GM21529 (cell line): ENCODE results near the gene MED12.

ENCODE experiments used
- ATAC-seq: cut with Tn5 transposase; IDR thresholded peaks from one replicate; pipeline ENCODE4 v1.9.1; 2021; ENCODE audit not compliant: unreplicated experiment

The MED12 gene

GRCh38 chrX:71107245-71107644 lies 11.2 kb upstream of the MED12 start:
- ATAC-seq, result no peak

GRCh38 chrX:71107762-71108360 lies 10.5 kb upstream of the MED12 start:
- ATAC-seq, result no peak

GRCh38 chrX:71109051-71109450 lies 9.3 kb upstream of the MED12 start:
- no peak for ATAC-seq

- ATAC-seq, result peak; percentile 88
Observed at GRCh38 chrX:71111141-71111843, 7.1 kb upstream of the MED12 start, which contains the start of gene IL2RG. Gene IL2RG, minus strand, starts transcription at chrX:71111577. Its CDS starts 38 bp downstream, at chrX:71111539.

GRCh38 chrX:71111921-71112431 lies 6.4 kb upstream of the MED12 start:
- ATAC-seq, result peak; percentile 27

- no peak for ATAC-seq
Observed at GRCh38 chrX:71117358-71117757, 1.0 kb upstream of the MED12 start.

- ATAC-seq, result peak; percentile 16
Observed at GRCh38 chrX:71118985-71119535, 664 bp downstream of the MED12 start.

GRCh38 chrX:71128166-71128833 lies 9.9 kb downstream of the MED12 start:
- ATAC-seq, result no peak

- peak; percentile 83 for ATAC-seq
Observed at GRCh38 chrX:71128915-71129765, 10.7 kb downstream of the MED12 start.

- no peak for ATAC-seq
Observed at GRCh38 chrX:71131510-71131909, 13.1 kb downstream of the MED12 start.

- no peak for ATAC-seq
Observed at GRCh38 chrX:71140440-71140839, 22.0 kb downstream of the MED12 start.

GRCh38 chrX:71143508-71143907 lies 25.1 kb downstream of the MED12 start:
- ATAC-seq, result no peak

GRCh38 chrX:71144651-71145050 lies 26.3 kb downstream of the MED12 start, which contains the start of gene NLGN3:
Gene NLGN3, plus strand, starts transcription at chrX:71144841. Its CDS starts 2,909 bp downstream, at chrX:71147750.
- ATAC-seq, result no peak

GRCh38 chrX:71147496-71148277 lies 29.3 kb downstream of the MED12 start:
- no peak for ATAC-seq

- ATAC-seq, result no peak
Observed at GRCh38 chrX:71148278-71148663, 29.9 kb downstream of the MED12 start.

GRCh38 chrX:71151366-71151765 lies 33.0 kb downstream of the MED12 start:
- no peak for ATAC-seq

GRCh38 chrX:71154196-71154595 lies 35.8 kb downstream of the MED12 start:
- no peak for ATAC-seq

- ATAC-seq, result no peak
Observed at GRCh38 chrX:71154641-71155040, 36.2 kb downstream of the MED12 start.

GRCh38 chrX:71158603-71159002 lies 40.2 kb downstream of the MED12 start:
- ATAC-seq, result no peak

- no peak for ATAC-seq
Observed at GRCh38 chrX:71159335-71159734, 40.9 kb downstream of the MED12 start.
